Progenitor cell of endocrine pancreas (in vitro differentiated cells): ENCODE results near the gene NSMCE1. TPM values are rescaled to one million over a fixed set of nuclear protein-coding genes. Genes with fewer than 3 reads are reported as not detected.
"Not testable (repeated sequence)": the region's sequence is repeated elsewhere in the genome, so short reads cannot be mapped to it uniquely, and the experiment has no call there.

Source experiments
- DNase-seq: peaks from one replicate; pipeline ENCODE4 v3.0.0; 2021; ENCODE audit warnings: low spot score; ENCODE audit not compliant: unreplicated experiment
- H3K27ac Mint-ChIP-seq: 2 replicates; pipeline ENCODE4 v1.8.0; 2021; ENCODE audit warnings: mild to moderate bottlenecking, moderate library complexity, mixed read lengths
- H3K27me3 Mint-ChIP-seq: 2 replicates; pipeline ENCODE4 v1.8.0; 2021; ENCODE audit warnings: mixed read lengths
- H3K36me3 Mint-ChIP-seq: 2 replicates; pipeline ENCODE4 v1.8.0; 2022; ENCODE audit warnings: mixed read lengths; ENCODE audit not compliant: insufficient read depth
- H3K4me1 Mint-ChIP-seq: 2 replicates; pipeline ENCODE4 v1.8.0; 2021; ENCODE audit warnings: low read depth, mixed read lengths
- H3K4me3 Mint-ChIP-seq: 2 replicates; pipeline ENCODE4 v1.8.0; 2021; ENCODE audit warnings: low read depth, mild to moderate bottlenecking, moderate library complexity, mixed read lengths
- H3K9me3 Mint-ChIP-seq: 2 replicates; pipeline ENCODE4 v1.8.0; 2021; ENCODE audit warnings: low read depth, mixed read lengths
- total RNA-seq: library from RNA; stranded (reverse); gene quantifications from 2 replicates; pipeline ENCODE4 v1.2.1, GENCODE V29; 2021
- TF ChIP-seq, protein P1 (sequence below): fragments of 200-600 bp; sonication (generic); IDR thresholded peaks from one replicate; pipeline ENCODE4 v1.5.0; 2021; ENCODE audit warnings: antibody characterized with exemption, mild to moderate bottlenecking; ENCODE audit not compliant: unreplicated experiment

The NSMCE1 gene
- total RNA-seq, 1 donor from 2014 or later: 26.2 TPM

DNA sequence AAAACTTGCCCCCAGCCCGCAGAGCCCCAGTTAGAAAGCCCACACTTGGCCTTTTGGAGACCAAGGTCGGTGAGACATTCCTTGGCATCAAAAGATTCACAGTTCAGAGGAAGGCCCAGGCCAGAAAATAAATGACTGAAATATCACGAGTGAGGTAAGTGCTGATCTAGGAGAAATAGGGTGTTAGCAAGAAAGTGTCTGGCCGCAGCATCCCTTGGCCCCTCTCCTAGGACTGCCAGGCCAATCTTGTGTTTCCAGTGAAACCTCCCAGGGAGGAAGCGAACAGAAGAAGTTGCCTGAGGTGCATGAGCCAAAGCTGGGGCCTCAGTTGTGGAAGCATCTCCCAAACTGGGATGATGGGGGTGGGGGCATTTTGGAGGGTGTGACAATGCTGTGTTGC is 22.5 kb upstream of the NSMCE1 start:
- peaks cover 4% of the 10 kb centered on the region for H3K9me3 Mint-ChIP-seq
- no peak overlapping the region for H3K4me3 Mint-ChIP-seq
- no peak overlapping the region for H3K27ac Mint-ChIP-seq
- no peaks in the 10 kb centered on the region for H3K4me1 Mint-ChIP-seq
- H3K36me3 Mint-ChIP-seq: no peaks in the 10 kb centered on the region
- DNase-seq: no peak
- peaks cover 4% of the 10 kb centered on the region for H3K27me3 Mint-ChIP-seq
- TF ChIP-seq, protein P1, sequence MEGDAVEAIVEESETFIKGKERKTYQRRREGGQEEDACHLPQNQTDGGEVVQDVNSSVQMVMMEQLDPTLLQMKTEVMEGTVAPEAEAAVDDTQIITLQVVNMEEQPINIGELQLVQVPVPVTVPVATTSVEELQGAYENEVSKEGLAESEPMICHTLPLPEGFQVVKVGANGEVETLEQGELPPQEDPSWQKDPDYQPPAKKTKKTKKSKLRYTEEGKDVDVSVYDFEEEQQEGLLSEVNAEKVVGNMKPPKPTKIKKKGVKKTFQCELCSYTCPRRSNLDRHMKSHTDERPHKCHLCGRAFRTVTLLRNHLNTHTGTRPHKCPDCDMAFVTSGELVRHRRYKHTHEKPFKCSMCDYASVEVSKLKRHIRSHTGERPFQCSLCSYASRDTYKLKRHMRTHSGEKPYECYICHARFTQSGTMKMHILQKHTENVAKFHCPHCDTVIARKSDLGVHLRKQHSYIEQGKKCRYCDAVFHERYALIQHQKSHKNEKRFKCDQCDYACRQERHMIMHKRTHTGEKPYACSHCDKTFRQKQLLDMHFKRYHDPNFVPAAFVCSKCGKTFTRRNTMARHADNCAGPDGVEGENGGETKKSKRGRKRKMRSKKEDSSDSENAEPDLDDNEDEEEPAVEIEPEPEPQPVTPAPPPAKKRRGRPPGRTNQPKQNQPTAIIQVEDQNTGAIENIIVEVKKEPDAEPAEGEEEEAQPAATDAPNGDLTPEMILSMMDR: no peak

GRCh38 chr16:27290562-27290961 is 22.0 kb upstream of the NSMCE1 start:
- no peak for DNase-seq
- no peaks in the 10 kb centered on the region for H3K4me1 Mint-ChIP-seq
- H3K27me3 Mint-ChIP-seq: peaks cover 4% of the 10 kb centered on the region
- H3K27ac Mint-ChIP-seq: no peak overlapping the region
- H3K36me3 Mint-ChIP-seq: no peaks in the 10 kb centered on the region
- H3K9me3 Mint-ChIP-seq: peaks cover 4% of the 10 kb centered on the region
- TF ChIP-seq, protein P1: no peak
- no peak overlapping the region for H3K4me3 Mint-ChIP-seq

DNA sequence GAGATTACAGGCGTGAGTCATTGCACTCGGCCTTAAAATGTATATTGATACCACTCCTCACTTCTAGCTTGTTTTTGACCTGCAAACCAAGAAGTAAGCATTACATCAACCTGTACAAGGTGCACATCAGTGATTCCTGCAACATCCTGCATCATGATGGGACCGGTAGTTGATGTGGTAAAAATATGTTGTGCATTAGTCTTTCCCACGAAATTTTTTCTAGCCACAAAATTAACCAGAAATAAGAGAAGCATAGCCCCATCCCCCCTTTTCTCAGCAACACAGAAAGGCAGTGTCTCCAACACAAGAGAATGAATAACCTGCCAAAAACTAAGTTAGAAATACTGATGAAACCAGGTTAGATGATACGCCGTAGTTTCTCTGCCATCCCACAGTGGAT is 21.1 kb upstream of the NSMCE1 start:
- Mint-ChIP-seq H3K4me1 (peaks cover 1% of the 10 kb centered on the region), H3K4me3 (no peak overlapping the region), H3K9me3 (peaks cover 4% of the 10 kb centered on the region), H3K36me3 (no peaks in the 10 kb centered on the region), H3K27me3 (peaks cover 4% of the 10 kb centered on the region), H3K27ac (no peak overlapping the region)
- no peak for DNase-seq
- TF ChIP-seq, protein P1: no peak

DNA sequence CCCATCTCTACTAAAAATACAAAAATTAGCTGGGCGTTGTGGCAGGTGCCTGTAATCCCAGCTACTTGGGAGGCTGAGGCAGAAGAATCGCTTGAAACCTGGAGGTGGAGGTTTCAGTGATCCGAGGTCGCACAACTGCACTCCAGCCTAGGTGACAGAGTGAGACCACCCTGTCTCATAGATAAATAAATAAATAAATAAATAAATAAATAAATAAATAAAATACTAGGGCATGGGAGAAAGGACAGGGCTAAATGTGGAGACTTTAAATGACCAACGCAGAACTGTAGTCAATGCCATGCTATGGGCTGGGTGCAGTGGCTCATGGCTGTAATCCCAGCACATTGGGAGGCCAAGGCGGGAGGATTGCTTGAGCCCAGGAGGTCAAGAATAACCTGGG is 19.7 kb upstream of the NSMCE1 start:
- DNase-seq, H3K9me3 Mint-ChIP-seq, H3K27me3 Mint-ChIP-seq, H3K4me1 Mint-ChIP-seq, H3K27ac Mint-ChIP-seq, H3K36me3 Mint-ChIP-seq, H3K4me3 Mint-ChIP-seq: not testable (repeated sequence)

DNA sequence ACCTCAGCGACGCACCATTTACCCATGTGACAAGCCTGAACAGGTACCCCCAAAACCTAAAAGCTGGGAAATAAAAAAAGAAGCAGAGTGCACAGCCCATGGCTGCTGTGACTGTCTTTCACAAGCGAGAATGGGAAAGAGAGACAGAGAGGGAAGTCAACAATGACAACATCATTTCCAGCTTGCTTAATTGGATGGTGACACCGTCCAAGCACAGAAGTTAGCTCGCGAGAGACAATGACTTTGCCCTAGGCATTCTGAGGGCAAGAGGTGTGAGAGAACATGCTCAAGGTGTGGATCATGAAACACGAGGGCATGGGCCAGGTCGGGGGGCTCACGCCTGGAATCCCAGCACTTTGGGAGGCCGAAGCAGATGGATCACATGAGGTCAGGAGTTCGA is 19.3 kb upstream of the NSMCE1 start:
- Mint-ChIP-seq H3K27me3 (peaks cover 4% of the 10 kb centered on the region), H3K36me3 (no peaks in the 10 kb centered on the region), H3K9me3 (peaks cover 4% of the 10 kb centered on the region), H3K27ac (no peak overlapping the region), H3K4me3 (no peak overlapping the region), H3K4me1 (peaks cover 1% of the 10 kb centered on the region)
- DNase-seq: no peak
- TF ChIP-seq, protein P1: no peak

DNA sequence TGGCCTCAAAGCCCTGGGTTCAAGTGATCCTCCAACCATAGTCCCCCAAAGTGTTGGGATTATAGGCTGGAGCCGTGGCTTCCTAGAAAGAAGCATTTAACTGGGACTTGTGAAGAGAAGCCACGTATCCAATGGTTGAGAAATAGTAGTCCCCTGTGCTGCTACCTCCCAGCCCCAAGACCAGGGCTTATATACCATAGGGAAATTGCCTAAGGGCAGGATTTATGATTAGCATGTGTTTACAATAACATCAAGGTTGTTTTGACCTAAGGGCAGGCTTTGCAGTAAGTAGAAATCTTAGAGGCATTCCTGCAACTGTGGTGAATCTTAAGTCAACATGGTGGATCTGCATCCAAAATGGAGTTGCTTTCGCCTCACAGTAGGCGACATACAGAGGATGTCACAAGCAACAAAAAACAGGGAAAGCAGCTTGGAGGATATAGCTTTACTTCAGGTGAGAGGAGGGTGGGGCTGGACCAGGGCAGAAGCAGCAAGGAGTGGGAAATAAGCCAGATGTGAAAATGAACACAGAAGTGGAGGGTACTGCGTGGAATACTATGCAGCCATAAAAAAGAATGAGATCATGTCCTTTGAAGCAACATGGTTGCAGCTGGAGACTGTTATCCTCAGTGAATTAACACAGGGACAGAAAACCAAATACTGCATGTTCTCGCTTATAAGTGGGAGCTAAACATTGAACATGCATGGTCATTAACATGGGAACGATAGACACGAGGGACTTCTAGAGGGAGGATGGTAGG is 18.7 kb upstream of the NSMCE1 start:
- no peak overlapping the region for H3K27ac Mint-ChIP-seq
- no peaks in the 10 kb centered on the region for H3K36me3 Mint-ChIP-seq
- peaks cover 4% of the 10 kb centered on the region for H3K9me3 Mint-ChIP-seq

More for the DNA sequence above, 18.7 kb upstream of the NSMCE1 start:
- Mint-ChIP-seq H3K27me3 (peaks cover 4% of the 10 kb centered on the region), H3K4me1 (peaks cover 1% of the 10 kb centered on the region), H3K4me3 (no peak overlapping the region)
- DNase-seq: no peak
- TF ChIP-seq, protein P1: no peak
